WTC11 (cell line): Measurements from ENCODE around the gene EPHA6. TPM values are rescaled to one million over a fixed set of nuclear protein-coding genes. Genes with fewer than 3 reads are reported as not detected.

ENCODE experiments used
- ATAC-seq: fragments of 200-7000 bp; cut with Tn5 transposase; 2 replicates; pipeline ENCODE4 v1.10.0; 2021; ENCODE audit warnings: mild to moderate bottlenecking, moderate library complexity
- CTCF ChIA-PET: fragments of 300-600 bp; sonication (Branson Sonifier 250); formaldehyde crosslinking; loops from one replicate; lab custom pipeline; 2021; ENCODE audit warnings: antibody characterized with exemption; lab: Charles Lee
- POLR2A ChIA-PET: fragments of 350-600 bp; sonication (Branson Sonifier 250); formaldehyde crosslinking; loops from one replicate; lab custom pipeline; 2021; ENCODE audit warnings: antibody characterized with exemption; lab: Charles Lee
- DNase-seq: peaks from one replicate; pipeline ENCODE4 v3.0.0; 2021; ENCODE audit warnings: low spot score
- H3K27ac Mint-ChIP-seq: 2 replicates; pipeline ENCODE4 v1.8.0; 2021; ENCODE audit warnings: mixed read lengths
- H3K27me3 Mint-ChIP-seq: 2 replicates; pipeline ENCODE4 v1.8.0; 2021; ENCODE audit warnings: low read depth, mild to moderate bottlenecking, moderate library complexity, mixed read lengths
- H3K36me3 Mint-ChIP-seq: 2 replicates; pipeline ENCODE4 v1.8.0; 2021; ENCODE audit warnings: mixed read lengths
- H3K4me1 Mint-ChIP-seq: 2 replicates; pipeline ENCODE4 v1.8.0; 2022; ENCODE audit warnings: mixed read lengths
- H3K4me3 Mint-ChIP-seq: 2 replicates; pipeline ENCODE4 v1.8.0; 2021; ENCODE audit warnings: mild to moderate bottlenecking, moderate library complexity, mixed read lengths
- H3K9me3 Mint-ChIP-seq: 2 replicates; pipeline ENCODE4 v1.8.0; 2021; ENCODE audit warnings: mixed read lengths
- CREB1 ChIP-seq: sonication (generic); formaldehyde crosslinking; IDR thresholded peaks from 2 replicates; pipeline ENCODE4 v1.8.0; 2023; ENCODE audit warnings: mild to moderate bottlenecking, missing genetic modification reagents
- E2F5 ChIP-seq: sonication (generic); formaldehyde crosslinking; IDR thresholded peaks from 2 replicates; pipeline ENCODE4 v1.8.1; 2022; ENCODE audit warnings: mild to moderate bottlenecking, moderate library complexity, missing genetic modification reagents
- ELF4 ChIP-seq: sonication (generic); formaldehyde crosslinking; IDR thresholded peaks from 2 replicates; pipeline ENCODE4 v1.8.1; 2022; ENCODE audit warnings: low read depth, mild to moderate bottlenecking, moderate library complexity, missing genetic modification reagents
- ESRRA ChIP-seq: sonication (generic); formaldehyde crosslinking; IDR thresholded peaks from 2 replicates; pipeline ENCODE4 v1.8.1; 2022; ENCODE audit warnings: mild to moderate bottlenecking, missing genetic modification reagents, borderline replicate concordance
- FOXK1 ChIP-seq: sonication (generic); formaldehyde crosslinking; IDR thresholded peaks from 2 replicates; pipeline ENCODE4 v1.8.0; 2022; ENCODE audit warnings: mild to moderate bottlenecking, moderate library complexity, missing genetic modification reagents
- TCF7 ChIP-seq: sonication (generic); formaldehyde crosslinking; IDR thresholded peaks from 2 replicates; pipeline ENCODE4 v1.8.0; 2022; ENCODE audit warnings: mild to moderate bottlenecking, low read depth, missing genetic modification reagents, moderate library complexity
- ZBTB43 ChIP-seq: sonication (generic); formaldehyde crosslinking; IDR thresholded peaks from 2 replicates; pipeline ENCODE4 v1.8.1; 2023; ENCODE audit warnings: mild to moderate bottlenecking, missing genetic modification reagents
- ZNF219 ChIP-seq: sonication (generic); formaldehyde crosslinking; IDR thresholded peaks from 2 replicates; pipeline ENCODE4 v1.8.0; 2023; ENCODE audit warnings: missing genetic modification reagents, mild to moderate bottlenecking, borderline replicate concordance
- ZNF232 ChIP-seq: sonication (generic); formaldehyde crosslinking; IDR thresholded peaks from 2 replicates; pipeline ENCODE4 v1.8.0; 2022; ENCODE audit warnings: mild to moderate bottlenecking, missing genetic modification reagents
- ZNF263 ChIP-seq: sonication (generic); formaldehyde crosslinking; IDR thresholded peaks from 2 replicates; pipeline ENCODE4 v1.8.1; 2022; ENCODE audit warnings: low read depth, mild to moderate bottlenecking, moderate library complexity, missing genetic modification reagents
- ZNF416 ChIP-seq: fragments of 250-450 bp; sonication (Bioruptor Pico); IDR thresholded peaks from 2 replicates; pipeline ENCODE4 v1.9.0; 2021; ENCODE audit warnings: mild to moderate bottlenecking, inconsistent platforms
- ZNF512 ChIP-seq: sonication (generic); formaldehyde crosslinking; IDR thresholded peaks from 2 replicates; pipeline ENCODE4 v1.8.1; 2022; ENCODE audit warnings: missing genetic modification reagents, borderline replicate concordance
- ZNF532 ChIP-seq: fragments of 250-450 bp; sonication (Bioruptor Pico); IDR thresholded peaks from 2 replicates; pipeline ENCODE4 v1.9.0; 2021; ENCODE audit warnings: mild to moderate bottlenecking, borderline replicate concordance
- total RNA-seq: library from RNA; stranded (reverse); gene quantifications from 3 replicates; pipeline ENCODE4 v1.2.3, GENCODE V29; 2021
- TF ChIP-seq, protein P1 (sequence below): fragments of 250-450 bp; sonication (Bioruptor Pico); IDR thresholded peaks from 2 replicates; pipeline ENCODE4 v1.9.0; 2021; ENCODE audit warnings: mild to moderate bottlenecking
- TF ChIP-seq, protein P2 (sequence below): fragments of 250-450 bp; sonication (Bioruptor Pico); IDR thresholded peaks from 2 replicates; pipeline ENCODE4 v2.1.2; 2022; ENCODE audit warnings: mild to moderate bottlenecking, moderate library complexity

The EPHA6 gene
- total RNA-seq, 1 experiment from 2014 or later = 2.1 TPM

DNA sequence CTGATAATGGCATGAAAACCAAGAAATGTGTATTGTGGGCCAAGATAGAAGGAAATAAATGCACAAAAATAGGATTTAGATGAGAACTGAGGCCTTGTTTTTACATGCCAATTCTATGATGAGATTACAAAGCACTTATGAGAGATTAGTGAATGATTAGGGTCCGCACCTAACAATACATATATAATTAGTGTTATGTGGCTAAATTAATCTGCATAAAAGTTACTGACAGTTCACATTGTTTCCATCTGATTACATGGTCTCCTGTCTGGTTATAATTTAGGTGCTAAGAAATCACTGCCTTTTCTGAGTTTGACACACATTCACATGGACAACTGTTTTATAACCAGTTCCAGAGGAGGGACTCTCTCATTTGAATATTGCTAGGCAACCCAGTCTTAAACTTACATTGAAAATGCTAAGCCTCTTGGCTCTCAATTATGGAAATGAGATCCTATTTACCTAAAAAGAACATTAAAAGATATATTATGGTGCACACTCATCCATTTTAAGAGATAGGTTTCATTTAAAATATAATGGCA is 833.1 kb downstream of the EPHA6 start:
- Mint-ChIP-seq H3K9me3 (no peaks in the 10 kb centered on the region), H3K27me3 (no peaks in the 10 kb centered on the region), H3K36me3 (0 out of 2 replicates have a peak, but pooled peaks cover 3% of the 10 kb centered on the region), H3K4me1 (peaks cover 9% of the 10 kb centered on the region), H3K4me3 (no peak overlapping the region), H3K27ac (no peak overlapping the region)
- no peak for ATAC-seq
- CTCF ChIA-PET = no interaction called here
- DNase-seq = no peak
- TF ChIP-seq, protein P1, sequence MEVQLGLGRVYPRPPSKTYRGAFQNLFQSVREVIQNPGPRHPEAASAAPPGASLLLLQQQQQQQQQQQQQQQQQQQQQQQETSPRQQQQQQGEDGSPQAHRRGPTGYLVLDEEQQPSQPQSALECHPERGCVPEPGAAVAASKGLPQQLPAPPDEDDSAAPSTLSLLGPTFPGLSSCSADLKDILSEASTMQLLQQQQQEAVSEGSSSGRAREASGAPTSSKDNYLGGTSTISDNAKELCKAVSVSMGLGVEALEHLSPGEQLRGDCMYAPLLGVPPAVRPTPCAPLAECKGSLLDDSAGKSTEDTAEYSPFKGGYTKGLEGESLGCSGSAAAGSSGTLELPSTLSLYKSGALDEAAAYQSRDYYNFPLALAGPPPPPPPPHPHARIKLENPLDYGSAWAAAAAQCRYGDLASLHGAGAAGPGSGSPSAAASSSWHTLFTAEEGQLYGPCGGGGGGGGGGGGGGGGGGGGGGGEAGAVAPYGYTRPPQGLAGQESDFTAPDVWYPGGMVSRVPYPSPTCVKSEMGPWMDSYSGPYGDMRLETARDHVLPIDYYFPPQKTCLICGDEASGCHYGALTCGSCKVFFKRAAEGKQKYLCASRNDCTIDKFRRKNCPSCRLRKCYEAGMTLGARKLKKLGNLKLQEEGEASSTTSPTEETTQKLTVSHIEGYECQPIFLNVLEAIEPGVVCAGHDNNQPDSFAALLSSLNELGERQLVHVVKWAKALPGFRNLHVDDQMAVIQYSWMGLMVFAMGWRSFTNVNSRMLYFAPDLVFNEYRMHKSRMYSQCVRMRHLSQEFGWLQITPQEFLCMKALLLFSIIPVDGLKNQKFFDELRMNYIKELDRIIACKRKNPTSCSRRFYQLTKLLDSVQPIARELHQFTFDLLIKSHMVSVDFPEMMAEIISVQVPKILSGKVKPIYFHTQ = no peak
- no peak for TF ChIP-seq CREB1
- TF ChIP-seq E2F5 = no peak
- TF ChIP-seq ZNF232 = no peak
- no peak for TF ChIP-seq ZNF219 (CRISPR knock-in tag)
- no peak for TF ChIP-seq TCF7 (CRISPR knock-in tag)
- TF ChIP-seq ZNF512 (CRISPR knock-in tag) = no peak
- POLR2A ChIA-PET = no interaction called here

GRCh38 chr3:97655971-97656370 is 841.6 kb downstream of the EPHA6 start:
- CTCF ChIA-PET = interaction anchor here (2.5 kb wide), 1 partner anchor 63 kb away, joined by 11 read pairs; no protein-coding TSS in a partner anchor
- peaks cover 8% of the 10 kb centered on the region for H3K9me3 Mint-ChIP-seq
- no peak overlapping the region for H3K4me3 Mint-ChIP-seq
- H3K36me3 Mint-ChIP-seq = peaks cover 3% of the 10 kb centered on the region; the same call in 1 of the 2 replicates
- DNase-seq = no peak
- no peaks in the 10 kb centered on the region; the same call in 1 of the 2 replicates for H3K27me3 Mint-ChIP-seq
- peaks cover 20% of the 10 kb centered on the region for H3K4me1 Mint-ChIP-seq
- no peak for TF ChIP-seq FOXK1 (CRISPR knock-in tag)
- TF ChIP-seq ESRRA (CRISPR knock-in tag) = no peak
- TF ChIP-seq, protein P2, sequence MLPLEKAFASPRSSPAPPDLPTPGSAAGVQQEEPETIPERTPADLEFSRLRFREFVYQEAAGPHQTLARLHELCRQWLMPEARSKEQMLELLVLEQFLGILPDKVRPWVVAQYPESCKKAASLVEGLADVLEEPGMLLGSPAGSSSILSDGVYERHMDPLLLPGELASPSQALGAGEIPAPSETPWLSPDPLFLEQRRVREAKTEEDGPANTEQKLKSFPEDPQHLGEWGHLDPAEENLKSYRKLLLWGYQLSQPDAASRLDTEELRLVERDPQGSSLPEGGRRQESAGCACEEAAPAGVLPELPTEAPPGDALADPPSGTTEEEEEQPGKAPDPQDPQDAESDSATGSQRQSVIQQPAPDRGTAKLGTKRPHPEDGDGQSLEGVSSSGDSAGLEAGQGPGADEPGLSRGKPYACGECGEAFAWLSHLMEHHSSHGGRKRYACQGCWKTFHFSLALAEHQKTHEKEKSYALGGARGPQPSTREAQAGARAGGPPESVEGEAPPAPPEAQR (CRISPR knock-in tag) = no peak
- no peak for TF ChIP-seq ZNF416 (CRISPR knock-in tag)
- TF ChIP-seq ZNF263 (CRISPR knock-in tag) = no peak
- no peak for TF ChIP-seq ELF4
- no peak for ATAC-seq
- POLR2A ChIA-PET = no interaction called here
- no peak overlapping the region for H3K27ac Mint-ChIP-seq

DNA sequence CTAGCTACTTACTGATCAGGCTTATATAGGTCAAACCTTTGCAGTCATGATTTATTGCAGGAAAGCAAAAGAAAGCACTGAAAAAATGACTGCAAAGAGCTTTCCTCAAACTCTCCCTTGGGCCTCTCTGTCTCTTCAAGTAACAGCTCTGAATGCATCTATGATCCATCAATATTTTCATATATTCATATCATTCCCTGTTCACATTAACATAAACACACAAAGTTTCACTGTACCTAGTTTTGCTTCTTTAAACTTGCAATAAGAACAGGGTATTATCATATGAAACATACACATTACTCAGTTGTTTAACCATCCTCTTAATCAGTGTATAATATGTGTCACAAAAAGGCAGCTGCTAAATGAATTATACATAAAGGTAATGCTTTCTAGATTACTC is 842.2 kb downstream of the EPHA6 start:
- Mint-ChIP-seq H3K9me3 (peaks cover 8% of the 10 kb centered on the region), H3K4me1 (peaks cover 26% of the 10 kb centered on the region), H3K36me3 (peaks cover 3% of the 10 kb centered on the region; the same call in 1 of the 2 replicates), H3K27me3 (no peaks in the 10 kb centered on the region; the same call in 1 of the 2 replicates)
- CTCF ChIA-PET = interaction anchor here (2.5 kb wide), 1 partner anchor 63 kb away, joined by 11 read pairs; no protein-coding TSS in a partner anchor
- POLR2A ChIA-PET = no interaction called here
- no peak for DNase-seq
- no peak for TF ChIP-seq ZBTB43 (CRISPR knock-in tag)
- TF ChIP-seq ZNF532 = no peak
- TF ChIP-seq, all 79 proteins: peak for 0
- no peak for ATAC-seq
- Mint-ChIP-seq H3K27ac (no peak overlapping the region), H3K4me3 (no peak overlapping the region)
